H1 (cell line): Measurements from ENCODE around the gene TCERG1. TPM values are rescaled to one million over a fixed set of nuclear protein-coding genes. Genes with fewer than 3 reads are reported as not detected.

Experiments used
- EZH2 ChIP-seq: fragments of 200-600 bp; sonication (generic); IDR thresholded peaks from 2 replicates; pipeline ENCODE4 v1.7.1; 2012; ENCODE audit warnings: low read depth, mild to moderate bottlenecking, moderate library complexity, low read length, inconsistent platforms; ENCODE audit not compliant: severe bottlenecking
- RNF2 ChIP-seq: fragments of 200-900, 300-1000 bp; sonication (generic); IDR thresholded peaks from 2 replicates; pipeline ENCODE4 v1.7.1; 2016; ENCODE audit warnings: borderline replicate concordance, low read depth, mild to moderate bottlenecking, antibody characterized with exemption, low read length; ENCODE audit not compliant: poor library complexity, severe bottlenecking; ENCODE audit errors: missing control alignments
- SP4 ChIP-seq: IDR thresholded peaks from 2 replicates; pipeline ENCODE4 v1.6.1; 2012; ENCODE audit warnings: low read length, inconsistent platforms
- TCF12 ChIP-seq: IDR thresholded peaks from 2 replicates; pipeline ENCODE4 v1.6.1; 2011; ENCODE audit warnings: low read depth, mild to moderate bottlenecking, low read length
- polyA plus RNA-seq, 7 experiments: library from polyadenylated mRNA; depleted of rRNA in 3 of 7; stranded (reverse) in 5 of 7; unstranded in 2 of 7; fragments of >200 nt in 5 of 7; fragments of 200-250 nt in 2 of 7; gene quantifications; 1 replicate in 5 of 7; 2 replicates in 1 of 7; 4 replicates in 1 of 7; pipeline versions ENCODE4 v1.2.1 to v1.2.3, GENCODE V29; 2011 to 2013; ENCODE audit warnings: missing spikeins in 2 of 7, mixed read lengths in 2 of 7
- total RNA-seq: library from RNA; stranded (reverse); fragmentation: NEBNext Ultra II Directional; extraction: Animal tissue kit (Norgen Biotek cat#: 25700); gene quantifications from 2 replicates; pipeline ENCODE4 v1.2.1, GENCODE V29; 2021
- TF ChIP-seq, protein P1 (sequence below): fragments of 300-600 bp; sonication (generic); IDR thresholded peaks from 2 replicates; pipeline ENCODE4 v1.7.1; 2012; ENCODE audit warnings: low read length, moderate library complexity, mild to moderate bottlenecking, inconsistent platforms; ENCODE audit not compliant: insufficient replicate concordance

TCERG1 gene
- total and polyA plus RNA-seq, 2 of the 8 experiments (the other 6 are each of a cell fraction or from before 2014, with no cell fraction given) = 105 to 122 TPM

DNA sequence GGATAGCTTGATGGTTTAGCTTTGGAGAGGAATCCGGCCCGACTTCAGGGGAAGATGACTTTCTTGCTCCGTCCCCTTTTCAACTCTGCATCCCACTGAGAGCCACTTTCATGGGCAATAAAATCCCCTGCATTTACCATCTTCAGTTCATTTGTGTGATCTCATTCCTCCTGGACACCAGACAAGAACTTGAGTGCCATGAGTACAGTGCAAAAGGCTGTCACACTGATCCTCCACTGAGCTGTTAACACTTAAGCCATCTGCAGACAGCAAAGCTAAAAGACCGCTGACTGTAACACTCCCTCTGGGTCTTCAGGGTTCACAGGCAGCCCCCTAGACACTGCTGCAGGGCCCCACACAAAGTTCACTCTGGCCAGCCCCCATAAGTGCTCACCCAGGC is 48.3 kb upstream of the TCERG1 start (continued):
- TF ChIP-seq, protein P1, sequence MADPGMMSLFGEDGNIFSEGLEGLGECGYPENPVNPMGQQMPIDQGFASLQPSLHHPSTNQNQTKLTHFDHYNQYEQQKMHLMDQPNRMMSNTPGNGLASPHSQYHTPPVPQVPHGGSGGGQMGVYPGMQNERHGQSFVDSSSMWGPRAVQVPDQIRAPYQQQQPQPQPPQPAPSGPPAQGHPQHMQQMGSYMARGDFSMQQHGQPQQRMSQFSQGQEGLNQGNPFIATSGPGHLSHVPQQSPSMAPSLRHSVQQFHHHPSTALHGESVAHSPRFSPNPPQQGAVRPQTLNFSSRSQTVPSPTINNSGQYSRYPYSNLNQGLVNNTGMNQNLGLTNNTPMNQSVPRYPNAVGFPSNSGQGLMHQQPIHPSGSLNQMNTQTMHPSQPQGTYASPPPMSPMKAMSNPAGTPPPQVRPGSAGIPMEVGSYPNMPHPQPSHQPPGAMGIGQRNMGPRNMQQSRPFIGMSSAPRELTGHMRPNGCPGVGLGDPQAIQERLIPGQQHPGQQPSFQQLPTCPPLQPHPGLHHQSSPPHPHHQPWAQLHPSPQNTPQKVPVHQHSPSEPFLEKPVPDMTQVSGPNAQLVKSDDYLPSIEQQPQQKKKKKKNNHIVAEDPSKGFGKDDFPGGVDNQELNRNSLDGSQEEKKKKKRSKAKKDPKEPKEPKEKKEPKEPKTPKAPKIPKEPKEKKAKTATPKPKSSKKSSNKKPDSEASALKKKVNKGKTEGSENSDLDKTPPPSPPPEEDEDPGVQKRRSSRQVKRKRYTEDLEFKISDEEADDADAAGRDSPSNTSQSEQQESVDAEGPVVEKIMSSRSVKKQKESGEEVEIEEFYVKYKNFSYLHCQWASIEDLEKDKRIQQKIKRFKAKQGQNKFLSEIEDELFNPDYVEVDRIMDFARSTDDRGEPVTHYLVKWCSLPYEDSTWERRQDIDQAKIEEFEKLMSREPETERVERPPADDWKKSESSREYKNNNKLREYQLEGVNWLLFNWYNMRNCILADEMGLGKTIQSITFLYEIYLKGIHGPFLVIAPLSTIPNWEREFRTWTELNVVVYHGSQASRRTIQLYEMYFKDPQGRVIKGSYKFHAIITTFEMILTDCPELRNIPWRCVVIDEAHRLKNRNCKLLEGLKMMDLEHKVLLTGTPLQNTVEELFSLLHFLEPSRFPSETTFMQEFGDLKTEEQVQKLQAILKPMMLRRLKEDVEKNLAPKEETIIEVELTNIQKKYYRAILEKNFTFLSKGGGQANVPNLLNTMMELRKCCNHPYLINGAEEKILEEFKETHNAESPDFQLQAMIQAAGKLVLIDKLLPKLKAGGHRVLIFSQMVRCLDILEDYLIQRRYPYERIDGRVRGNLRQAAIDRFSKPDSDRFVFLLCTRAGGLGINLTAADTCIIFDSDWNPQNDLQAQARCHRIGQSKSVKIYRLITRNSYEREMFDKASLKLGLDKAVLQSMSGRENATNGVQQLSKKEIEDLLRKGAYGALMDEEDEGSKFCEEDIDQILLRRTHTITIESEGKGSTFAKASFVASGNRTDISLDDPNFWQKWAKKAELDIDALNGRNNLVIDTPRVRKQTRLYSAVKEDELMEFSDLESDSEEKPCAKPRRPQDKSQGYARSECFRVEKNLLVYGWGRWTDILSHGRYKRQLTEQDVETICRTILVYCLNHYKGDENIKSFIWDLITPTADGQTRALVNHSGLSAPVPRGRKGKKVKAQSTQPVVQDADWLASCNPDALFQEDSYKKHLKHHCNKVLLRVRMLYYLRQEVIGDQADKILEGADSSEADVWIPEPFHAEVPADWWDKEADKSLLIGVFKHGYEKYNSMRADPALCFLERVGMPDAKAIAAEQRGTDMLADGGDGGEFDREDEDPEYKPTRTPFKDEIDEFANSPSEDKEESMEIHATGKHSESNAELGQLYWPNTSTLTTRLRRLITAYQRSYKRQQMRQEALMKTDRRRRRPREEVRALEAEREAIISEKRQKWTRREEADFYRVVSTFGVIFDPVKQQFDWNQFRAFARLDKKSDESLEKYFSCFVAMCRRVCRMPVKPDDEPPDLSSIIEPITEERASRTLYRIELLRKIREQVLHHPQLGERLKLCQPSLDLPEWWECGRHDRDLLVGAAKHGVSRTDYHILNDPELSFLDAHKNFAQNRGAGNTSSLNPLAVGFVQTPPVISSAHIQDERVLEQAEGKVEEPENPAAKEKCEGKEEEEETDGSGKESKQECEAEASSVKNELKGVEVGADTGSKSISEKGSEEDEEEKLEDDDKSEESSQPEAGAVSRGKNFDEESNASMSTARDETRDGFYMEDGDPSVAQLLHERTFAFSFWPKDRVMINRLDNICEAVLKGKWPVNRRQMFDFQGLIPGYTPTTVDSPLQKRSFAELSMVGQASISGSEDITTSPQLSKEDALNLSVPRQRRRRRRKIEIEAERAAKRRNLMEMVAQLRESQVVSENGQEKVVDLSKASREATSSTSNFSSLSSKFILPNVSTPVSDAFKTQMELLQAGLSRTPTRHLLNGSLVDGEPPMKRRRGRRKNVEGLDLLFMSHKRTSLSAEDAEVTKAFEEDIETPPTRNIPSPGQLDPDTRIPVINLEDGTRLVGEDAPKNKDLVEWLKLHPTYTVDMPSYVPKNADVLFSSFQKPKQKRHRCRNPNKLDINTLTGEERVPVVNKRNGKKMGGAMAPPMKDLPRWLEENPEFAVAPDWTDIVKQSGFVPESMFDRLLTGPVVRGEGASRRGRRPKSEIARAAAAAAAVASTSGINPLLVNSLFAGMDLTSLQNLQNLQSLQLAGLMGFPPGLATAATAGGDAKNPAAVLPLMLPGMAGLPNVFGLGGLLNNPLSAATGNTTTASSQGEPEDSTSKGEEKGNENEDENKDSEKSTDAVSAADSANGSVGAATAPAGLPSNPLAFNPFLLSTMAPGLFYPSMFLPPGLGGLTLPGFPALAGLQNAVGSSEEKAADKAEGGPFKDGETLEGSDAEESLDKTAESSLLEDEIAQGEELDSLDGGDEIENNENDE = no peak
- TF ChIP-seq RNF2 = no peak
- no peak for TF ChIP-seq EZH2
- no peak for TF ChIP-seq SP4
- no peak for TF ChIP-seq TCF12
